PC-9 (cell line): ENCODE results near the gene ADIPOQ.
"Not testable (repeated sequence)": the region's sequence is repeated elsewhere in the genome, so short reads cannot be mapped to it uniquely, and the experiment has no call there.

ENCODE experiments used
- CTCF ChIP-seq: fragments of 200-600 bp; sonication (generic); conservative IDR thresholded peaks from 2 replicates; pipeline ENCODE4 v1.6.1; 2017; ENCODE audit warnings: mixed run types, antibody characterized with exemption, mild to moderate bottlenecking, moderate library complexity
- EZH2 ChIP-seq: fragments of 200-600 bp; sonication (generic); IDR thresholded peaks from 2 replicates; pipeline ENCODE4 v1.8.0; 2017; ENCODE audit warnings: antibody characterized with exemption, low read depth

DNA sequence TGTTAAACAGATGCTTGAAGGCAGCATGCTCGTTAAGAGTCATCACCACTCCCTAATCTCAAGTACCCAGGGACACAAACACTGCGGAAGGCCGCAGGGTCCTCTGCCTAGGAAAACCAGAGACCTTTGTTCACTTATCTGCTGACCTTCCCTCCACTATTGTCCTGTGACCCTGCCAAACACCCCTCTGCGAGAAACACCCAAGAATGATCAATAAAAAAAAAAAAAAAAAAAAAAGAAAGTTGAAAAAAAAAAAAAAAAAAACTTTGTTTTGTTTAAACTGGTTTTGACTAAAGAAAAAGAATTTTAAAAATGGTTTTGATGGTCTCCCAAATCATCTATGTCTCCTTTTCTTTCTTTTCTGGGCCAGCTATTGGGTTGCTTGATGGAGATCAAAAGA is 32.3 kb downstream of the ADIPOQ start:
- TF ChIP-seq CTCF, EZH2: not testable (repeated sequence)
